DOHH2 (cell line): Measurements from ENCODE around the gene TEX261.

Experiments used
- H3F3A ChIP-seq: fragments of 200-600 bp; sonication (generic), shearing (Covaris generic); 2 replicates; pipeline ENCODE4 v1.6.0; 2016; ENCODE audit warnings: antibody characterized with exemption, mild to moderate bottlenecking; ENCODE audit not compliant: control insufficient read depth, insufficient read depth
- H3K27ac ChIP-seq: fragments of 200-600 bp; sonication (generic); 2 replicates; pipeline ENCODE4 v1.5.1; 2014; ENCODE audit warnings: low read depth, mild to moderate bottlenecking, low read length, moderate library complexity
- H3K27me3 ChIP-seq: fragments of 200-600 bp; sonication (generic); 2 replicates; pipeline ENCODE4 v1.6.1; 2014; ENCODE audit warnings: mild to moderate bottlenecking, low read length, mixed read lengths; ENCODE audit not compliant: control insufficient read depth
- H3K36me3 ChIP-seq: fragments of 200-600 bp; sonication (generic); 2 replicates; pipeline ENCODE4 v1.6.1; 2014; ENCODE audit warnings: mild to moderate bottlenecking, low read length, moderate library complexity, mixed read lengths; ENCODE audit not compliant: control insufficient read depth
- H3K4me1 ChIP-seq: fragments of 200-600 bp; sonication (generic); 2 replicates; pipeline ENCODE4 v1.6.1; 2014; ENCODE audit warnings: mild to moderate bottlenecking, low read length, mixed read lengths; ENCODE audit not compliant: control insufficient read depth
- H3K4me2 ChIP-seq: fragments of 200-600 bp; sonication (generic); 2 replicates; pipeline ENCODE4 v1.6.0; 2014; ENCODE audit warnings: mild to moderate bottlenecking, low read length, moderate library complexity
- H3K4me3 ChIP-seq: fragments of 200-600 bp; sonication (generic); 2 replicates; pipeline ENCODE4 v1.5.1; 2014; ENCODE audit warnings: mild to moderate bottlenecking, low read length, mixed read lengths
- H3K79me2 ChIP-seq: fragments of 200-600 bp; sonication (generic); 2 replicates; pipeline ENCODE4 v1.6.1; 2014; ENCODE audit warnings: mild to moderate bottlenecking, low read length, mixed read lengths; ENCODE audit not compliant: control insufficient read depth
- H3K9me2 ChIP-seq: fragments of 200-600 bp; sonication (generic); replicated peaks from 2 replicates; pipeline ENCODE4 v1.6.1; 2014; ENCODE audit warnings: mild to moderate bottlenecking, low read length, mixed read lengths; ENCODE audit not compliant: control insufficient read depth
- H3K9me3 ChIP-seq: fragments of 200-600 bp; sonication (generic); 2 replicates; pipeline ENCODE4 v1.6.1; 2014; ENCODE audit warnings: antibody characterized with exemption, low read length, mixed read lengths; ENCODE audit not compliant: control insufficient read depth, insufficient read depth
- H4K20me1 ChIP-seq: fragments of 200-600 bp; sonication (generic); 2 replicates; pipeline ENCODE4 v1.6.0; 2014; ENCODE audit warnings: low read depth, mild to moderate bottlenecking, antibody characterized with exemption, low read length, moderate library complexity; ENCODE audit not compliant: control insufficient read depth, insufficient read depth
- EZH2phosphoT487 ChIP-seq: fragments of 200-600 bp; sonication (generic); IDR thresholded peaks from 2 replicates; pipeline ENCODE4 v1.6.1; 2017; ENCODE audit warnings: borderline replicate concordance, mild to moderate bottlenecking, antibody characterized with exemption, low read length, moderate library complexity, mixed read lengths
- TF ChIP-seq, protein P1 (sequence below): fragments of 200-600 bp; sonication (generic); IDR thresholded peaks from one replicate; pipeline ENCODE4 v1.5.1; 2014; ENCODE audit warnings: antibody characterized with exemption, mild to moderate bottlenecking, low read depth, low read length; ENCODE audit not compliant: poor library complexity, severe bottlenecking

TEX261 gene

DNA sequence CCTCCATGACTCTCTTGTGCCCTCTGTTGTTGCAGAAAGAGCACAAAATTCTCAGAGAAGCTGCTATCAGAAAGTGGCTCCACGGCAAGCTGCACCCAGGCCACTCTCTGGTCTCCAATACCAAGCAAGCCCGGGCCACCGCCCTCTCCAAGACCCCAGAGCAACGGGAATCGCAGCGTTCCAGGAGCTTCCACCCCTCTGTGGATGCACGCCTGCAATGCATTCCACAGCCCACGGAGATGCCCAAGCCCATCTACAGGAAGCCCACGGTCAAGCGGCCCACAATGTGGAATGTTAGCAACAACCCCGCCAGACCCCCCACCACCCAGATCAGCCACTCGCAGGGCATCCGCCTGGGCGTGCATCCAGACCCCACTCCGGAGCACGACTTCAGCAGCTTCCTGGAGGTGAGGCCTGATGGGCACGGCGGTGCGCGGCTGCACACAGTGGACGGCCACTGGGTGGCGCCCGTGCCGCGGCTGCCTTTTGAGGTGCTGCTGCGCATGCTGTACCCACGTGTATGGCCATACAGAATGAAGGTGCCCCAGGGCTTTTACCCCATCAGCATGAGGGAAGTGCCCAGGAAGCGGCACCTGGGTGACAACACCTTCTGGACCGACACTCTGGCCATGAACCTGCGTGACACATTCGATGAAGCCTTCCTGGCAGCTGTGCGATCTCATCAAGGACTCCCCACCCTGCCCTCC is 9.9 kb downstream of the TEX261 start:
- Histone ChIP-seq H3K27me3 (no peaks in the 10 kb centered on the region), H4K20me1 (no peaks in the 10 kb centered on the region), H3K79me2 (no peaks in the 10 kb centered on the region), H3K27ac (no peak overlapping the region), H3K4me1 (peaks cover 15% of the 10 kb centered on the region), H3K9me3 (no peaks in the 10 kb centered on the region), H3K9me2 (no peaks in the 10 kb centered on the region), H3K4me3 (peak overlapping the region; percentile 35; the same call in 1 of the 2 replicates), H3K36me3 (peaks cover 49% of the 10 kb centered on the region), H3F3A (no peaks in the 10 kb centered on the region), H3K4me2 (peak overlapping the region; percentile 59)
- no peak for TF ChIP-seq EZH2phosphoT487
- TF ChIP-seq, protein P1, sequence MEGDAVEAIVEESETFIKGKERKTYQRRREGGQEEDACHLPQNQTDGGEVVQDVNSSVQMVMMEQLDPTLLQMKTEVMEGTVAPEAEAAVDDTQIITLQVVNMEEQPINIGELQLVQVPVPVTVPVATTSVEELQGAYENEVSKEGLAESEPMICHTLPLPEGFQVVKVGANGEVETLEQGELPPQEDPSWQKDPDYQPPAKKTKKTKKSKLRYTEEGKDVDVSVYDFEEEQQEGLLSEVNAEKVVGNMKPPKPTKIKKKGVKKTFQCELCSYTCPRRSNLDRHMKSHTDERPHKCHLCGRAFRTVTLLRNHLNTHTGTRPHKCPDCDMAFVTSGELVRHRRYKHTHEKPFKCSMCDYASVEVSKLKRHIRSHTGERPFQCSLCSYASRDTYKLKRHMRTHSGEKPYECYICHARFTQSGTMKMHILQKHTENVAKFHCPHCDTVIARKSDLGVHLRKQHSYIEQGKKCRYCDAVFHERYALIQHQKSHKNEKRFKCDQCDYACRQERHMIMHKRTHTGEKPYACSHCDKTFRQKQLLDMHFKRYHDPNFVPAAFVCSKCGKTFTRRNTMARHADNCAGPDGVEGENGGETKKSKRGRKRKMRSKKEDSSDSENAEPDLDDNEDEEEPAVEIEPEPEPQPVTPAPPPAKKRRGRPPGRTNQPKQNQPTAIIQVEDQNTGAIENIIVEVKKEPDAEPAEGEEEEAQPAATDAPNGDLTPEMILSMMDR = peak; percentile 97

DNA sequence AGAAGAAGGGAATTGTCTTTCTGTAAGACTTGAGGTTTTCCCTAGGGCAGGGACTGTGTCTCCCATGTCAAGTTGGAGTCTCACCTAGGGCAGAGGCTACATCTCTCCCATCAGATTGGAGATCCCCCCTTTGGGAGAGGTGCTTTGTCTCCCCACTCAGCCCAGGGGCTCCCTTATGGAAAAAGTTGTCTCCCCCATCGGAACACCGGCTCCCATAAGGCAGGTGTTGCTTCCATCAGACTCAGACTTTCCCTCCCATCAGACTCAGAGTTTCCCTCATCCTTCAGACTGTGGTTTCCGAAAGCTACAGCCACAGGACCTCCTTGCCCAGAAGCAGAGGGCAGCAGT is 10.5 kb downstream of the TEX261 start:
- Histone ChIP-seq H3K27me3 (no peaks in the 10 kb centered on the region; the same call in 1 of the 2 replicates), H3K4me1 (peaks cover 15% of the 10 kb centered on the region), H3K9me3 (no peaks in the 10 kb centered on the region), H3K36me3 (peaks cover 44% of the 10 kb centered on the region), H4K20me1 (no peaks in the 10 kb centered on the region), H3K27ac (no peak overlapping the region), H3K4me3 (no peak overlapping the region), H3K4me2 (peak overlapping the region; percentile 59; the same call in 1 of the 2 replicates), H3F3A (no peaks in the 10 kb centered on the region), H3K9me2 (no peaks in the 10 kb centered on the region), H3K79me2 (no peaks in the 10 kb centered on the region)
- TF ChIP-seq EZH2phosphoT487 = no peak
- TF ChIP-seq, protein P1 = no peak

DNA sequence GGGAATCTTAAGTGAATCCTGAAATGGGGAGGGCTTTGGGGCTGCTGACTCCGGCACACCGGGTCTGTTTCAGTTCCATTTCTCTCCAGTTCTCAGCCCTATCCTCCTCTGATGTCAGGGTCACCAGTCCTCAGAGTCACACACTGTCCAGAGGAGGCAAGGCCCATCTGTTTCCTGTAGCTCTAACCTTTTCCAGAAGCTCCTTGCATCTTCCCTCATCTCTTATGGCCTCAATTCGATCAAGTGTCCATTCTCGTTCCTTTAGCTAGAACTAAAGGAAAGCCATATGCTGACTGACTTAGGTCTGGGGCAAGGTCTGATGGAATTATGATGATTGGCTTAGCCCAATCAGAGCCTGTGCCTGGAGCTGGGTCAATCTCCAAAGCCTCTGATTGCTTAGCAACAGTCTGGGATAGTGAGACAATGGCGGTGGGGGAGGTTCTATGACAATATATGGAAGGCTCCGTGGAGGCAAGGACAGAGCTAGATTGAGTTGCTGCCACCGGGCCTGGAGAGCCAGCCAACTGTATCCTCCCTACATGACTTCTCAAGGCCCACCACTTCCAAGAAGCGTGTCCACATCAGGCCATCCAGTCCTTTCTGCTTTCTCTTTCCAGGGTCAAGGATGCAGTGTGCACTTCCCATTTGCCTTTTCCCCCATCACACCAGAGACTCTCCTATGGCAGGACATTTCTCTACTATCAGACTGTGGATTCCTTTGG is 11.0 kb downstream of the TEX261 start:
- Histone ChIP-seq H3K79me2 (no peaks in the 10 kb centered on the region), H3K4me2 (no peak overlapping the region), H3K9me3 (no peaks in the 10 kb centered on the region), H3K9me2 (no peaks in the 10 kb centered on the region), H3K4me3 (no peak overlapping the region), H4K20me1 (no peaks in the 10 kb centered on the region), H3K36me3 (peaks cover 38% of the 10 kb centered on the region), H3K4me1 (peaks cover 16% of the 10 kb centered on the region), H3F3A (no peaks in the 10 kb centered on the region), H3K27me3 (peaks cover 4% of the 10 kb centered on the region), H3K27ac (no peak overlapping the region)
- TF ChIP-seq EZH2phosphoT487 = no peak
- TF ChIP-seq, protein P1 = no peak
